ENCODE results near the gene PLD2.
A peak's percentile ranks its signal among the peaks of the same experiment; 100 is the strongest.

PLD2 gene

GRCh38 chr17:4806777-4807604 lies at the start of gene PLD2:
Gene PLD2, plus strand, starts transcription at chr17:4807152. Its CDS starts 621 bp downstream, at chr17:4807773.
- Histone ChIP-seq H3K9me3 (ENCODE audit: low read length) (no peaks in the 10 kb centered on the region), H3K4me1 (ENCODE audit: insufficient read depth, low read length) (peaks cover 11% of the 10 kb centered on the region), H3K9ac (ENCODE audit: low read length) (peak within 1 kb of the TSS; percentile 61), H3K36me3 (ENCODE audit: insufficient read depth, low read length) (peaks cover 4% of the 10 kb centered on the region), H3K4me3 (ENCODE audit: low read depth in 1 of 2, low read length in 2 of 2) (peak within 1 kb of the TSS; percentile 61 to 96), H3K27me3 (ENCODE audit: control insufficient read depth in 1 of 2, insufficient read depth in 2 of 2, low read length in 2 of 2) (no peaks in the 10 kb centered on the region), H3K27ac (ENCODE audit: low read depth, low read length) (peak within 1 kb of the TSS; percentile 63)

- no peak overlapping the region for H3K27ac ChIP-seq (ENCODE audit: low read depth, low read length)
- H3K9ac ChIP-seq (ENCODE audit: low read length) = no peak overlapping the region
Observed at GRCh38 chr17:4759776-4760236, 47.1 kb upstream of the PLD2 start.

GRCh38 chr17:4764595-4764994 lies 42.4 kb upstream of the PLD2 start:
- H3K36me3 ChIP-seq (ENCODE audit: insufficient read depth, low read length) = no peaks in the 10 kb centered on the region
- no peak overlapping the region for H3K4me3 ChIP-seq (ENCODE audit: low read depth in 1 of 2, low read length in 2 of 2)
- H3K27me3 ChIP-seq (ENCODE audit: control insufficient read depth in 1 of 2, insufficient read depth in 2 of 2, low read length in 2 of 2) = no peaks in the 10 kb centered on the region
- no peaks in the 10 kb centered on the region for H3K4me1 ChIP-seq (ENCODE audit: insufficient read depth, low read length)
- H3K9ac ChIP-seq (ENCODE audit: low read length) = no peak overlapping the region
- no peaks in the 10 kb centered on the region for H3K9me3 ChIP-seq (ENCODE audit: low read length)
- H3K27ac ChIP-seq (ENCODE audit: low read depth, low read length) = no peak overlapping the region

More at GRCh38 chr17:4759776-4760236, 47.1 kb upstream of the PLD2 start:
- Histone ChIP-seq H3K36me3 (ENCODE audit: insufficient read depth, low read length) (no peaks in the 10 kb centered on the region), H3K4me3 (ENCODE audit: low read depth in 1 of 2, low read length in 2 of 2) (no peak overlapping the region), H3K4me1 (ENCODE audit: insufficient read depth, low read length) (no peaks in the 10 kb centered on the region), H3K9me3 (ENCODE audit: low read length) (no peaks in the 10 kb centered on the region), H3K27me3 (ENCODE audit: control insufficient read depth in 1 of 2, insufficient read depth in 2 of 2, low read length in 2 of 2) (no peaks in the 10 kb centered on the region)

- Histone ChIP-seq H3K27me3 (ENCODE audit: control insufficient read depth in 1 of 2, insufficient read depth in 2 of 2, low read length in 2 of 2) (no peaks in the 10 kb centered on the region), H3K4me3 (ENCODE audit: low read depth in 1 of 2, low read length in 2 of 2) (no peak overlapping the region), H3K9ac (ENCODE audit: low read length) (no peak overlapping the region), H3K4me1 (ENCODE audit: insufficient read depth, low read length) (no peaks in the 10 kb centered on the region), H3K27ac (ENCODE audit: low read depth, low read length) (no peak overlapping the region), H3K9me3 (ENCODE audit: low read length) (no peaks in the 10 kb centered on the region), H3K36me3 (ENCODE audit: insufficient read depth, low read length) (no peaks in the 10 kb centered on the region)
Observed at GRCh38 chr17:4766201-4766600, 40.8 kb upstream of the PLD2 start.

- Histone ChIP-seq H3K36me3 (ENCODE audit: insufficient read depth, low read length) (no peaks in the 10 kb centered on the region), H3K27ac (ENCODE audit: low read depth, low read length) (no peak overlapping the region), H3K9ac (ENCODE audit: low read length) (no peak overlapping the region)
Observed at GRCh38 chr17:4766723-4767122, 40.2 kb upstream of the PLD2 start.

GRCh38 chr17:4768298-4768697 lies 38.7 kb upstream of the PLD2 start:
- no peaks in the 10 kb centered on the region for H3K9me3 ChIP-seq (ENCODE audit: low read length)
- H3K4me3 ChIP-seq (ENCODE audit: low read depth in 1 of 2, low read length in 2 of 2) = no peak overlapping the region
- no peaks in the 10 kb centered on the region for H3K36me3 ChIP-seq (ENCODE audit: insufficient read depth, low read length)
- no peaks in the 10 kb centered on the region for H3K27me3 ChIP-seq (ENCODE audit: control insufficient read depth in 1 of 2, insufficient read depth in 2 of 2, low read length in 2 of 2)
- no peaks in the 10 kb centered on the region for H3K4me1 ChIP-seq (ENCODE audit: insufficient read depth, low read length)
- no peak overlapping the region for H3K27ac ChIP-seq (ENCODE audit: low read depth, low read length)
- no peak overlapping the region for H3K9ac ChIP-seq (ENCODE audit: low read length)

More at GRCh38 chr17:4766723-4767122, 40.2 kb upstream of the PLD2 start:
- H3K4me3 ChIP-seq (ENCODE audit: low read depth in 1 of 2, low read length in 2 of 2) = no peak overlapping the region
- H3K27me3 ChIP-seq (ENCODE audit: control insufficient read depth in 1 of 2, insufficient read depth in 2 of 2, low read length in 2 of 2) = no peaks in the 10 kb centered on the region
- no peaks in the 10 kb centered on the region for H3K4me1 ChIP-seq (ENCODE audit: insufficient read depth, low read length)
- H3K9me3 ChIP-seq (ENCODE audit: low read length) = no peaks in the 10 kb centered on the region

- H3K4me1 ChIP-seq (ENCODE audit: insufficient read depth, low read length) = no peaks in the 10 kb centered on the region
- H3K4me3 ChIP-seq (ENCODE audit: low read depth in 1 of 2, low read length in 2 of 2) = no peak overlapping the region
- no peaks in the 10 kb centered on the region for H3K36me3 ChIP-seq (ENCODE audit: insufficient read depth, low read length)
- H3K27ac ChIP-seq (ENCODE audit: low read depth, low read length) = no peak overlapping the region
- H3K9ac ChIP-seq (ENCODE audit: low read length) = no peak overlapping the region
- no peaks in the 10 kb centered on the region for H3K9me3 ChIP-seq (ENCODE audit: low read length)
- H3K27me3 ChIP-seq (ENCODE audit: control insufficient read depth in 1 of 2, insufficient read depth in 2 of 2, low read length in 2 of 2) = no peaks in the 10 kb centered on the region
Observed at GRCh38 chr17:4769628-4770027, 37.3 kb upstream of the PLD2 start.

- H3K4me3 ChIP-seq (ENCODE audit: low read depth in 1 of 2, low read length in 2 of 2) = no peak within 1 kb of the TSS
- H3K9me3 ChIP-seq (ENCODE audit: low read length) = no peaks in the 10 kb centered on the region
- H3K4me1 ChIP-seq (ENCODE audit: insufficient read depth, low read length) = no peaks in the 10 kb centered on the region
- no peak within 1 kb of the TSS for H3K27ac ChIP-seq (ENCODE audit: low read depth, low read length)
- no peak within 1 kb of the TSS for H3K9ac ChIP-seq (ENCODE audit: low read length)
- no peaks in the 10 kb centered on the region for H3K36me3 ChIP-seq (ENCODE audit: insufficient read depth, low read length)
- no peaks in the 10 kb centered on the region for H3K27me3 ChIP-seq (ENCODE audit: control insufficient read depth in 1 of 2, insufficient read depth in 2 of 2, low read length in 2 of 2)
Observed at GRCh38 chr17:4771519-4772234, 35.3 kb upstream of the PLD2 start, which contains the start of gene TM4SF5. Gene TM4SF5, plus strand, starts transcription at chr17:4771886. Its CDS starts 37 bp downstream, at chr17:4771923.

- no peaks in the 10 kb centered on the region for H3K9me3 ChIP-seq (ENCODE audit: low read length)
- H3K9ac ChIP-seq (ENCODE audit: low read length) = no peak overlapping the region
- H3K36me3 ChIP-seq (ENCODE audit: insufficient read depth, low read length) = no peaks in the 10 kb centered on the region
- H3K27me3 ChIP-seq (ENCODE audit: control insufficient read depth in 1 of 2, insufficient read depth in 2 of 2, low read length in 2 of 2) = no peaks in the 10 kb centered on the region
- H3K4me3 ChIP-seq (ENCODE audit: low read depth in 1 of 2, low read length in 2 of 2) = no peak overlapping the region
- no peaks in the 10 kb centered on the region for H3K4me1 ChIP-seq (ENCODE audit: insufficient read depth, low read length)
- H3K27ac ChIP-seq (ENCODE audit: low read depth, low read length) = no peak overlapping the region
Observed at GRCh38 chr17:4772235-4772613, 34.7 kb upstream of the PLD2 start.

- H3K4me3 ChIP-seq (ENCODE audit: low read depth in 1 of 2, low read length in 2 of 2) = no peak overlapping the region
- no peak overlapping the region for H3K27ac ChIP-seq (ENCODE audit: low read depth, low read length)
- no peak overlapping the region for H3K9ac ChIP-seq (ENCODE audit: low read length)
- no peaks in the 10 kb centered on the region for H3K36me3 ChIP-seq (ENCODE audit: insufficient read depth, low read length)
- no peaks in the 10 kb centered on the region for H3K4me1 ChIP-seq (ENCODE audit: insufficient read depth, low read length)
- peaks cover 12 to 14% of the 10 kb centered on the region in 2 donors for H3K27me3 ChIP-seq (ENCODE audit: control insufficient read depth in 1 of 2, insufficient read depth in 2 of 2, low read length in 2 of 2)
- H3K9me3 ChIP-seq (ENCODE audit: low read length) = no peaks in the 10 kb centered on the region
Observed at GRCh38 chr17:4777969-4778760, 28.8 kb upstream of the PLD2 start.
